HG02763 (cell line): ENCODE results near the gene FOSL2.

Experiments
- ATAC-seq: cut with Tn5 transposase; IDR thresholded peaks from one replicate; pipeline ENCODE4 v1.9.1; 2021; ENCODE audit warnings: mild to moderate bottlenecking, moderate library complexity; ENCODE audit not compliant: unreplicated experiment

FOSL2 gene

GRCh38 chr2:28447086-28447485 lies 54.4 kb downstream of the FOSL2 start:
- ATAC-seq, result no peak

DNA sequence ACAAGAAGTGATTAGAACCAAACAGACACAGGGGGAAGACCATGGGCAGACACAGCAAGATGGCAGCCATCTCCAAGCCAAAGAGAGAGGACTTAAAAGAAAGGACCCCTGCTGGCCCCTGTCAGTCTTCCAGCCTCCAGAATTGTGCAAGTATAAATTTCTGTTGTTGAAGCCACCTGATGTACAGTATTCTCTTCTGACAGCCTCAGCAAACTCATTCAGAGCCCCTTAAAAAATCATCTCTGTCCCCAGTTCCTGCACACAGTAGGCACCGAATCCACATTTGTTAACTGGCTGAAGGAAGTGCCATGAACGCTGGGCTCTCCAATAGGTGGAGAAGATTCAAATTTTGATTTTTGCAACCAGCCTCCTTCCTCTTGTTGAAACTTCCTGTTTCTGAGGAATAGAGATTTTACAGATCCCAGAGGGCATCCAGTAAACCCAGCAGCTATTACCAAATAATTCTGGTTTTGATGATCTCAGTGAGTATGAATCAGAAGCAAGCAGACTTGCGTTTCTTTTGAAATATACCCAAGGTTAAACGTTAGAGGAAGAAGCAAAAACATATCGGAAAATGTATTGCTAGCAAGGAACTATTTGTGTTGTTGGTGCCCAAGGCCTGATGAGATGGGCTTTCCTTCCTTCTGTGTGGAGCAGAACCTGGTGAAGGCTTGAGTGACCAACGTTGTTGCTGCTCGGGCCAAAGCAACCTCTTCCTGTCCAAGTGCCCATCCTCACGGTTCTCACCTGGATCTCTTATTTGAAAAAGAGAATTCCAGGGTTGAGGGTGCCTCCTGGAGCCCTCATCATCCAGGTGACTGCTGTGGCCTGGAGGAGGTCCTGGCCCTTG lies 55.5 kb downstream of the FOSL2 start:
- ATAC-seq, result no peak

DNA sequence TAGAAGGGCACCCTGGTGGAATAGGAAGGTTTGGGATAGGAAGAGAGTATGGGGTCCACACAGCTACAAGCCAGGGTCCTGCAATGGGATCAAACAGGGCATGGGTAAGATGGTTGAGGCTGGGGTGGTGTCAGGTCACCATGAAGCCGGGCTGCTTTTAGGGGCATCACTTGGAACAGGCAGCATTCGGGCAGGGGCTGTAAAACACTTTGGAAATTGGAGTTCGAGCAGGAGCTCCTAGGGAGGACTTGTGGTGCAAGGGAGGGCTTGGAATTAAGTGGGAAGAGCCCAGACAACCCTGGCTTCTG lies 56.1 kb downstream of the FOSL2 start:
- no peak for ATAC-seq

GRCh38 chr2:28449126-28449487 lies 56.4 kb downstream of the FOSL2 start:
- no peak for ATAC-seq

GRCh38 chr2:28449488-28450395 lies 57.1 kb downstream of the FOSL2 start:
- no peak for ATAC-seq

GRCh38 chr2:28450901-28451565 lies 58.4 kb downstream of the FOSL2 start:
- ATAC-seq, result no peak

- ATAC-seq, result no peak
Observed at GRCh38 chr2:28451793-28452533, 59.3 kb downstream of the FOSL2 start.

GRCh38 chr2:28452534-28453081 lies 60.0 kb downstream of the FOSL2 start:
- ATAC-seq, result no peak

DNA sequence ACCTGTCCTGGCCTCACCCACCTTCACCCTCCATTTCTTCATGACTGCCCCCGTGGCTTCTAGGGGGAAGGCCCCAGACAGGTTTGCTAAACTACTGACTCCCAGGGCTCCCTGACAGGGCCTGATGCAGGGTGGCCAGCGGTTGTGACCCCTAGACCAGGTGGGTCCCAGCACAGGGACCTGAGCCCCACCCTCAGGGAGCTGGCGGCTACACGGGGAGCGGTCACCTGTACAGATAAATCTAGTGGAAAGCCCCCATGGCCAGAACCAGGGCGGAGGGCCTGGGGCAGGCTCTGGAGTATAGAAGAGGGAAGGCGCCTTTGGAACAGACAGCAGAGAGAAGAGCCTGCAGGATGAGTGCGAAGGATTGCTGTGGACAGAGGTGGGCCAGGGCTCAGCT lies 60.7 kb downstream of the FOSL2 start:
- ATAC-seq, result no peak

DNA sequence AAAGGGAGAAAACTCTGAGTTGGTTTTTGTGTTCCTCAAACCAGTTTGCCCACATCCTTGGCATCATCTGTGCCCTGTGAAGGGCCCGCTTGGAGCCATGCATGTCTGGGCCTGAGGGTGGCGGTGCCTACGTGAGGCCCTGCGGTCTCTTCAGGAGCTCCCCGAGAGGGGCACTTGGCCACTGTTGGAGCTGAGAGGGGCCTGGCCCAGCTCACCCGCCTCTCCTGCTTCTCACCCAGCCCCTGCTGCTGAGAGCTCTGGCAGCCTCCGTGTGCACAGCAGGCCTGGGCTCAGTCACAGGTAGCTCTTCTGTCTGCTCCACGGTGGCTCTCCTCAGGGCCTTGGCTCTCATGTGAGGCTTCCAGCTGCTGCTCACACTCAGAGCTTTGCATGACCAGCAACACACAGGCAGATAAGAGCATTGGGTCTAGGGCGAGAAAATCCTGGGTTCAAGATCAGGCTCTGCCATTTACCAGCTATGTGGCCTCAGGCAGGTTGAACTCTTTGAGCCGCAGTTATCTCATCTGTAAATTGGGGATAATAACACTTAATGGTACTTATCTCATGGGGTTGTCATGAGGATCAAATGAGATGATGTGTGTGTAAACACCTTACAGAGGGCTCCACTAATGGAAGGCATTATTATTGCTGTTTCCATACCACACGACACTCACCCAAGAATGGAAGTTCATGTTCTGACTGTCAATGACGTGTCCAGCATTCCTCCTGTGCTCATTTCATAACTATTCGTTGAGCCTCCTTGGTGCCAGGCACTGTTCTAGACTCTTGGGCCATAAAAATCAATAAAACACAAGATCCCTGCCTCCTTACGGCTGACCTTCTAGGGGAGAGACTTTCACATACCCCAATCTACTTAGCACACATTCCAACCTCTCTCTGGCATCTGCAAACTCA lies 61.6 kb downstream of the FOSL2 start:
- ATAC-seq, result no peak

- no peak for ATAC-seq
Observed at GRCh38 chr2:28457237-28457636, 64.6 kb downstream of the FOSL2 start.

GRCh38 chr2:28461056-28461455 lies 68.4 kb downstream of the FOSL2 start:
- ATAC-seq, result no peak

- ATAC-seq, result no peak
Observed at GRCh38 chr2:28462122-28462521, 69.5 kb downstream of the FOSL2 start.

GRCh38 chr2:28463211-28463816 lies 70.7 kb downstream of the FOSL2 start:
- no peak for ATAC-seq

DNA sequence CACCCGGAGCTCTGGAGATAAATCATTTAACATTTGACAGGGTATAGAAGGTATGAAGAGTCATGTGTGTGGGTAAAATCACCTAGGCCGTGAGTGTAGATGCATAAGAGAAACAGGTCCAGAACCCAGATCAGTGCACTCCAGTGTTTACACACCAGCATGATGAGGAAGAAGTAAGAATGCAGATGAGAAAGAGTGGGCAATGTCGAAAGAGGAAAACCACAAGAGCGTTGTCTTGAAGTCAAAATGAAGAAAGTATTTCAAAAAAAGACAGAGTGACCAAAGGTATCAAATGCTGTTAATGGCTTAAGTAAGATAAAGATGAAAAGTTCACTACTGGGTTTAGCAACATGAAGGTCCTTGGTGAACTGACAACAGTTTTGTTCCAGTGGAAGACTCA lies 71.2 kb downstream of the FOSL2 start:
- ATAC-seq, result no peak

DNA sequence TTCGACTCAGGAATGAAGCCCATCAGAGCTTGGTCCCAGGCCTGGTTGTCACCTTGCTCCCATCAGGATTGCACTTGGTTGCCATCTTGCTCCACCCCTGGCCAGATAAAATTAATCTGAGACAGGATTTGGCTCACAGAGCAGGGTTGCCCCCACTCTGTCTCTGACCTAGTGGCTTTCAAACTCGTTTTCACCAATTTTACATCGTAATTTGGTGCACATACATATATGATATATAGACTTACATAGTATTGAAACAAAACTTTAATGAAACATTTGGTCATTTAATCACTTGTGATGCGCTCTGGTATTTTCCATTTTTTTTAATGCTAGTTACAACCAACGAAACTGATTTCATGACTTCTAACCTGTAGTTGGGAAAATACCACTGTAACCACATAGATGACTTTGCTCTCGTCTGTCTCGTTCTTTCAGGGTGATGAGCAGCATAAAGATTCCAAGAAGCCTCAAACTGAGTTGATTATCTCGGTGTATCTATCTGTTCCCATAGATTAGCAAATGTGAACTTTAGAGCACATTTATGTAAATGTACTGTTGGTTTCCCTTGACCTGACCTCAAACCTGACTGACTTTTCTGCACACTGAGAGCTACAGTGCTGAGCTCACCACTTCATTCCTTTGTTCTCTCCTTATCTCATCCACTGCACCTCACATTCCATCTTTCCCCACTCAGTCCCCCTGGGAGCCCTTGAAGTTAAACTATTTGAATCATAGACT lies 72.7 kb downstream of the FOSL2 start:
- ATAC-seq, result no peak
